ENCODE results near the gene DRC1. TPM values are rescaled to one million over a fixed set of nuclear protein-coding genes. Genes with fewer than 3 reads are reported as not detected.

DRC1 gene
- total and polyA plus RNA-seq, 7 donors = 0.06 to 0.54 TPM; not detected in 5

- WGBS, 2 donors = 87 to 90% methylated on average over 10 of the region's 10 CpGs
- Histone ChIP-seq H3K9me3 (no peaks in the 10 kb centered on the region), H3K4me3 (no peak overlapping the region), H3K27ac (no peak overlapping the region), H3K4me1 (no peaks in the 10 kb centered on the region), H3K36me3 (no peaks in the 10 kb centered on the region), H3K27me3 (no peaks in the 10 kb centered on the region)
- no peak for DNase-seq
- intact Hi-C loops (cut with DNase I) = no loop called here
- TF ChIP-seq POLR2AphosphoS5 (IDR thresholded peaks at IDR 0.05) (no peak), CTCF (IDR thresholded peaks at IDR 0.05) (no peak), POLR2A (IDR thresholded peaks at IDR 0.05) (no peak), EP300 (IDR thresholded peaks at IDR 0.05) (no peak)
Measured at GRCh38 chr2:26493566-26493965, 91.8 kb downstream of the DRC1 start.

- 95 to 97% methylated on average over 4 of the region's 4 CpGs for WGBS, 2 donors
- TF ChIP-seq EP300 (IDR thresholded peaks at IDR 0.05) (no peak), POLR2AphosphoS5 (IDR thresholded peaks at IDR 0.05) (no peak), POLR2A (IDR thresholded peaks at IDR 0.05) (no peak), CTCF (IDR thresholded peaks at IDR 0.05) (no peak)
- no peak overlapping the region for H3K4me3 ChIP-seq
- no peaks in the 10 kb centered on the region for H3K36me3 ChIP-seq
- H3K27me3 ChIP-seq = no peaks in the 10 kb centered on the region
- no peaks in the 10 kb centered on the region for H3K4me1 ChIP-seq
- no peaks in the 10 kb centered on the region for H3K9me3 ChIP-seq
- intact Hi-C loops (cut with DNase I) = no loop called here
- no peak overlapping the region for H3K27ac ChIP-seq
- no peak for DNase-seq
Measured at GRCh38 chr2:26494199-26494598, 92.5 kb downstream of the DRC1 start.

GRCh38 chr2:26494891-26495290, 93.2 kb downstream of the DRC1 start:
- Histone ChIP-seq H3K9me3 (no peaks in the 10 kb centered on the region), H3K36me3 (no peaks in the 10 kb centered on the region), H3K27me3 (no peaks in the 10 kb centered on the region), H3K4me3 (no peak overlapping the region), H3K27ac (no peak overlapping the region), H3K4me1 (no peaks in the 10 kb centered on the region)
- 89 to 95% methylated on average over 8 of the region's 8 CpGs for WGBS, 2 donors
- TF ChIP-seq CTCF (IDR thresholded peaks at IDR 0.05) (no peak), EP300 (IDR thresholded peaks at IDR 0.05) (no peak), POLR2AphosphoS5 (IDR thresholded peaks at IDR 0.05) (no peak), POLR2A (IDR thresholded peaks at IDR 0.05) (no peak)
- intact Hi-C loops (cut with DNase I) = no loop called here
- DNase-seq = no peak

GRCh38 chr2:26495705-26496297, 94.1 kb downstream of the DRC1 start:
- Histone ChIP-seq H3K36me3 (no peaks in the 10 kb centered on the region), H3K27me3 (no peaks in the 10 kb centered on the region), H3K4me1 (no peaks in the 10 kb centered on the region), H3K9me3 (no peaks in the 10 kb centered on the region), H3K4me3 (no peak overlapping the region), H3K27ac (no peak overlapping the region)
- intact Hi-C loops (cut with DNase I) = no loop called here
- 87 to 93% methylated on average over 8 of the region's 8 CpGs for WGBS, 2 donors
- no peak for TF ChIP-seq POLR2AphosphoS5 (IDR thresholded peaks at IDR 0.05)
- TF ChIP-seq CTCF (IDR thresholded peaks at IDR 0.05) = no peak
- no peak for TF ChIP-seq POLR2A (IDR thresholded peaks at IDR 0.05)
- no peak for TF ChIP-seq EP300 (IDR thresholded peaks at IDR 0.05)
- DNase-seq = no peak

DNA sequence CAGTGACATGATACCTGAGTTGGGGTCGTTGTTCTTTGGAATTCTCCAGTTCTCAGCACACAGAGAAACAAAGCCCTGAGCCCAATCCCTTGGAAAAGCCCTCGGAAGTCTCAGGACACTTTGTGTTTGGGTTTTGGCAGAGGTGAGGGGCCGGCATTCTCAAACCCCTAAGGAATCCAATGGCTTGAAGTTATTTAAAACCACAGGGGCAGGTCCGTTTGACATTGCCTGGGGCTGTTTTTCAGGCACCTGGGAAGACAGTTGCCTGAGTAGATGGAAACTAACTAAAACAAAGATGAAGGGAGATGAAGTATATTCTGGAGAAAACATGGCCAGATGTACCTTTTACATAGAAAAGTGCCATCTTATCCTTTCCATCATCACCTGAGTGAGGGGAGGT, 98.7 kb downstream of the DRC1 start:
- intact Hi-C loops (cut with DNase I) = no loop called here
- no peaks in the 10 kb centered on the region for H3K9me3 ChIP-seq
- no peak for DNase-seq
- no peak overlapping the region for H3K4me3 ChIP-seq
- peaks cover 3 to 16% (median 12%) of the 10 kb centered on the region in 3 donors for H3K27me3 ChIP-seq
- H3K36me3 ChIP-seq = no peaks in the 10 kb centered on the region
- peaks cover 0 to 12% (median 10%) of the 10 kb centered on the region in 4 donors for H3K4me1 ChIP-seq
- no peak overlapping the region for H3K27ac ChIP-seq
- 74 to 77% methylated on average over 4 of the region's 4 CpGs for WGBS, 2 donors
- TF ChIP-seq EP300 (IDR thresholded peaks at IDR 0.05) (no peak), CTCF (IDR thresholded peaks at IDR 0.05) (no peak), POLR2A (IDR thresholded peaks at IDR 0.05) (no peak), POLR2AphosphoS5 (IDR thresholded peaks at IDR 0.05) (no peak)
